Calu3 (cell line): ENCODE data around the gene IL20. TPM values are rescaled to one million over a fixed set of nuclear protein-coding genes. Genes with fewer than 3 reads are reported as not detected.

ENCODE experiments used
- BruUV-seq: library from RNA; stranded (reverse); fragments of 400-500 nt; replicated peaks from 2 replicates; lab custom pipeline; 2021; lab: Mats Ljungman, UMichigan
- CTCF ChIA-PET: fragments of 300-600 bp; sonication (Branson Sonifier 250); formaldehyde crosslinking; loops from one replicate; lab custom pipeline; 2022; ENCODE audit warnings: antibody characterized with exemption; lab: Charles Lee
- DNase-seq: peaks from one replicate; pipeline ENCODE4 v3.0.0; 2022
- H3K27ac Mint-ChIP-seq: one replicate; pipeline ENCODE4 v1.8.0; 2022; ENCODE audit warnings: mixed read lengths; ENCODE audit not compliant: unreplicated experiment
- H3K27me3 Mint-ChIP-seq: one replicate; pipeline ENCODE4 v1.8.0; 2022; ENCODE audit warnings: mixed read lengths; ENCODE audit not compliant: unreplicated experiment
- H3K36me3 Mint-ChIP-seq: one replicate; pipeline ENCODE4 v1.8.0; 2022; ENCODE audit warnings: mild to moderate bottlenecking, moderate library complexity, mixed read lengths; ENCODE audit not compliant: insufficient read depth, unreplicated experiment
- H3K4me1 Mint-ChIP-seq: one replicate; pipeline ENCODE4 v1.8.0; 2022; ENCODE audit warnings: mild to moderate bottlenecking, low read depth, mixed read lengths; ENCODE audit not compliant: unreplicated experiment
- H3K4me3 Mint-ChIP-seq: one replicate; pipeline ENCODE4 v1.8.0; 2022; ENCODE audit warnings: mild to moderate bottlenecking, low read depth, moderate library complexity, mixed read lengths; ENCODE audit not compliant: unreplicated experiment
- H3K9me3 Mint-ChIP-seq: one replicate; pipeline ENCODE4 v1.8.0; 2022; ENCODE audit warnings: low read depth, mixed read lengths; ENCODE audit not compliant: unreplicated experiment
- intact Hi-C: fragments of 100-400 bp; cut with micrococcal nuclease; formaldehyde crosslinking; loops from one replicate; pipeline ENCODE4 v1.10.0; 2022; ENCODE audit not compliant: unreplicated experiment
- total RNA-seq: library from RNA; stranded (reverse); gene quantifications from 2 replicates; pipeline ENCODE4 v1.2.3, GENCODE V29; 2022
- TF ChIP-seq, protein P1 (sequence below): fragments of 200-600 bp; IDR thresholded peaks from one replicate; pipeline ENCODE4 v1.8.0; 2022; ENCODE audit warnings: antibody characterized with exemption; ENCODE audit not compliant: unreplicated experiment

The IL20 gene
- total RNA-seq, 1 experiment from 2014 or later, result not detected

- Mint-ChIP-seq H3K36me3 (no peaks in the 10 kb centered on the region), H3K27ac (no peak overlapping the region), H3K4me3 (no peak overlapping the region), H3K9me3 (no peaks in the 10 kb centered on the region), H3K4me1 (no peaks in the 10 kb centered on the region), H3K27me3 (peaks cover 75% of the 10 kb centered on the region)
- CTCF ChIA-PET, result no interaction called here
- no peak for DNase-seq
- TF ChIP-seq, protein P1, sequence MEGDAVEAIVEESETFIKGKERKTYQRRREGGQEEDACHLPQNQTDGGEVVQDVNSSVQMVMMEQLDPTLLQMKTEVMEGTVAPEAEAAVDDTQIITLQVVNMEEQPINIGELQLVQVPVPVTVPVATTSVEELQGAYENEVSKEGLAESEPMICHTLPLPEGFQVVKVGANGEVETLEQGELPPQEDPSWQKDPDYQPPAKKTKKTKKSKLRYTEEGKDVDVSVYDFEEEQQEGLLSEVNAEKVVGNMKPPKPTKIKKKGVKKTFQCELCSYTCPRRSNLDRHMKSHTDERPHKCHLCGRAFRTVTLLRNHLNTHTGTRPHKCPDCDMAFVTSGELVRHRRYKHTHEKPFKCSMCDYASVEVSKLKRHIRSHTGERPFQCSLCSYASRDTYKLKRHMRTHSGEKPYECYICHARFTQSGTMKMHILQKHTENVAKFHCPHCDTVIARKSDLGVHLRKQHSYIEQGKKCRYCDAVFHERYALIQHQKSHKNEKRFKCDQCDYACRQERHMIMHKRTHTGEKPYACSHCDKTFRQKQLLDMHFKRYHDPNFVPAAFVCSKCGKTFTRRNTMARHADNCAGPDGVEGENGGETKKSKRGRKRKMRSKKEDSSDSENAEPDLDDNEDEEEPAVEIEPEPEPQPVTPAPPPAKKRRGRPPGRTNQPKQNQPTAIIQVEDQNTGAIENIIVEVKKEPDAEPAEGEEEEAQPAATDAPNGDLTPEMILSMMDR, result no peak
- intact Hi-C loops, result no loop called here
- no TSS peak for BruUV-seq
These were observed 2.3 kb downstream of the IL20 start for GRCh38 chr1:206867716-206868115.

DNA sequence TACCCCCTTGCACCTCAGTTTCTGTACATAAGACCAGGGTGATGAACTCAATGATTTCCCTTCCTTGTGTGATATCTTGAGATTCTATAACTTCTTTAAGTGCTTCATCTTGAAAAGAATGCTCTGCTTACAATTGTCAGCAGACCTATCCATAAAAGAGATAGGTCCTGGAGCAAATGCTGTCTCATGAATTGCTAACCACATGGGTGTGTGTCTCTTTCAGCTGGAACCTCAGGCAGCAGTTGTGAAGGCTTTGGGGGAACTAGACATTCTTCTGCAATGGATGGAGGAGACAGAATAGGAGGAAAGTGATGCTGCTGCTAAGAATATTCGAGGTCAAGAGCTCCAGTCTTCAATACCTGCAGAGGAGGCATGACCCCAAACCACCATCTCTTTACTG is 2.8 kb downstream of the IL20 start:
- no peaks in the 10 kb centered on the region for H3K9me3 Mint-ChIP-seq
- no peak overlapping the region for H3K27ac Mint-ChIP-seq
- peaks cover 69% of the 10 kb centered on the region for H3K27me3 Mint-ChIP-seq
- intact Hi-C loops, result no loop called here
- H3K36me3 Mint-ChIP-seq, result no peaks in the 10 kb centered on the region
- no peak overlapping the region for H3K4me3 Mint-ChIP-seq
- DNase-seq, result no peak
- no TSS peak for BruUV-seq
- H3K4me1 Mint-ChIP-seq, result no peaks in the 10 kb centered on the region
- TF ChIP-seq, protein P1, result no peak
- CTCF ChIA-PET, result interaction anchor here (0.6 kb wide), 1 partner anchor 41 kb away, joined by 4 read pairs; no protein-coding TSS in a partner anchor

- Mint-ChIP-seq H3K27me3 (peaks cover 65% of the 10 kb centered on the region), H3K4me3 (no peak overlapping the region), H3K27ac (no peak overlapping the region), H3K9me3 (peaks cover 3% of the 10 kb centered on the region), H3K36me3 (no peaks in the 10 kb centered on the region), H3K4me1 (no peaks in the 10 kb centered on the region)
- CTCF ChIA-PET, result no interaction called here
- intact Hi-C loops, result no loop called here
- BruUV-seq, result no TSS peak
- DNase-seq, result no peak
- TF ChIP-seq, protein P1, result no peak
These were observed 6.7 kb downstream of the IL20 start for GRCh38 chr1:206872139-206872538.

GRCh38 chr1:206873603-206874188 is 8.3 kb downstream of the IL20 start:
- CTCF ChIA-PET, result no interaction called here
- no peak overlapping the region for H3K27ac Mint-ChIP-seq
- no peaks in the 10 kb centered on the region for H3K4me1 Mint-ChIP-seq
- peaks cover 51% of the 10 kb centered on the region for H3K27me3 Mint-ChIP-seq
- peaks cover 8% of the 10 kb centered on the region for H3K9me3 Mint-ChIP-seq
- TF ChIP-seq, protein P1, result no peak
- H3K4me3 Mint-ChIP-seq, result no peak overlapping the region
- intact Hi-C loops, result no loop called here
- DNase-seq, result no peak
- no peaks in the 10 kb centered on the region for H3K36me3 Mint-ChIP-seq
- no TSS peak for BruUV-seq
